Lower lobe of right lung (tissue), 2 donors: Measurements from ENCODE around the gene CMPK2. TPM values are rescaled to one million over a fixed set of nuclear protein-coding genes. Genes with fewer than 3 reads are reported as not detected.
"Not testable (repeated sequence)": the region's sequence is repeated elsewhere in the genome, so short reads cannot be mapped to it uniquely, and the experiment has no call there.

Experiments used
- ATAC-seq, 2 donors: fragments of 200-7000 bp; cut with Tn5 transposase; one replicate each; pipeline ENCODE4 v1.9.1; 2020 to 2022; ENCODE audit warnings: mild to moderate bottlenecking in 2 of 2, moderate library complexity in 2 of 2
- DNase-seq: peaks from one replicate; pipeline ENCODE4 v3.0.0-alpha.2; 2020
- H3K27ac ChIP-seq: fragments of 200-600 bp; one replicate; pipeline ENCODE4 v1.8.0; 2022
- H3K27me3 ChIP-seq: fragments of 200-600 bp; one replicate; pipeline ENCODE4 v1.8.0; 2022; ENCODE audit warnings: low read depth
- H3K36me3 ChIP-seq: fragments of 200-600 bp; one replicate; pipeline ENCODE4 v1.8.0; 2022; ENCODE audit warnings: mild to moderate bottlenecking
- H3K4me1 ChIP-seq: fragments of 200-600 bp; one replicate; pipeline ENCODE4 v1.8.0; 2022
- H3K4me3 ChIP-seq: fragments of 200-600 bp; one replicate; pipeline ENCODE4 v1.8.0; 2022; ENCODE audit warnings: mild to moderate bottlenecking
- H3K9me3 ChIP-seq: fragments of 200-600 bp; one replicate; pipeline ENCODE4 v1.8.0; 2022
- CTCF ChIP-seq: fragments of 200-600 bp; IDR thresholded peaks from one replicate; pipeline ENCODE4 v1.8.0; 2022; ENCODE audit warnings: antibody characterized with exemption, mild to moderate bottlenecking
- intact Hi-C: fragments of 100-400 bp; cut with DNase I; formaldehyde crosslinking; loops from one replicate; pipeline ENCODE4 v1.11.0; 2022
- total RNA-seq: library from RNA; stranded (reverse); fragmentation: NEBNext Ultra II Directional; extraction: Animal tissue kit (Norgen Biotek cat#: 25700); gene quantifications from one replicate; pipeline ENCODE4 v1.2.1, GENCODE V29; 2021
- donor health status: DM: no; HTN: yes; CAD: no; lungs with severe emphysema.

CMPK2 gene
- total RNA-seq, 1 donor from 2014 or later = 43.3 TPM

- H3K9me3 ChIP-seq = no peaks in the 10 kb centered on the region
- H3K27ac ChIP-seq = no peak overlapping the region
- ATAC-seq (peak; percentile 50 to 55), DNase-seq (no peak)
- peaks cover 7% of the 10 kb centered on the region for H3K4me1 ChIP-seq
- TF ChIP-seq CTCF = no peak
- H3K27me3 ChIP-seq = no peaks in the 10 kb centered on the region
- intact Hi-C loops = no loop called here
- no peak overlapping the region for H3K4me3 ChIP-seq
- H3K36me3 ChIP-seq = no peaks in the 10 kb centered on the region
Measured at GRCh38 chr2:6909431-6910385, 44.0 kb upstream of the CMPK2 start.

DNA sequence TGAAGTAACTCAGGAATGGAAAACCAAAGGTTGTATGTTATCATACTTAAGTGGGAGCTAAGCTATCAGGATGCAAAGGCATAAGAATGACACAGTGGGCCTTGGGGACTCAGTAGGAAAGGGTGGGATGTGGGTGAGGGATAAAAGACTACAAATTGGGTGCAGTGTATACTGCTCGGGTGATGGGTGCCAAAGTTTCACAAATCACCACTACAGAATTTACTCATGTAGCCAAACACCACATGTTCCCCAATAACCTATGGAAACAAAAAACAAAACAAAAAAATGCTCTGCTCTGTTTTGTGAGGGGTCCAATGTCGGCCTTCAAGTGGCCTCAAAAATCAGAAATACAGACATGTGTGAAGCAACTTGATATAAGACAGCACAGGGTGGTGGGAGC is 42.6 kb upstream of the CMPK2 start:
- Histone ChIP-seq H3K9me3 (no peaks in the 10 kb centered on the region), H3K36me3 (no peaks in the 10 kb centered on the region), H3K27me3 (no peaks in the 10 kb centered on the region), H3K27ac (no peak overlapping the region), H3K4me1 (peaks cover 7% of the 10 kb centered on the region), H3K4me3 (no peak overlapping the region)
- DNase-seq (no peak), ATAC-seq (no peak)
- intact Hi-C loops = no loop called here
- TF ChIP-seq CTCF = no peak

DNA sequence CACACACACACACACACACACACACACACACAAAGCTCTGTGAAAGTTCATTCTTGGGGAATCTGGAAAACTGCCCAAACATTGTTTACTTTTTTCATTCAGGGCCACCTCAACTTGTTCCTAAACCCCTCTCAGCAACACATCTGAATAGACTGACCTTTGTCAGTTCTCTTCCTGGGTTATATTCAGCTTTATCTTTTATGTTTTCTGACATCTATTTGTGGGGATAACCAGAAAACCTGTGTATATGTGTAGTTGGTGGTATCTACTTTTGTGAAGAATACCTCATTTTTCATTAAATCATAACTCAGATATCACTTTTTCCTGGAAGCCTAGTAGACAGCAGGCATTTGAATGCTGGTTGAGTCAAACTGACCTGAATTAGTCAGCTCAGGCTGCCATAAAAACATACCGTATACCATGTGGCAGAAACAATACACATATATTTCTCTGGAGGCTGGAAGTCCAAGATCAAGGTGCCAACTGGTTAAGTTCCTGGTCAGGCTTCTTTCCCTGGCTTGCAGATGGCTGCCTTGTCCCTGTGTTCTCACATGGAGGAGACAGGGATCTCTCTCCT is 40.5 kb upstream of the CMPK2 start:
- Histone ChIP-seq H3K27ac (no peak overlapping the region), H3K36me3 (no peaks in the 10 kb centered on the region), H3K4me3 (no peak overlapping the region), H3K9me3 (peaks cover 4% of the 10 kb centered on the region), H3K4me1 (peaks cover 7% of the 10 kb centered on the region), H3K27me3 (no peaks in the 10 kb centered on the region)
- ATAC-seq = no peak
- TF ChIP-seq CTCF = no peak
- intact Hi-C loops = no loop called here
- no peak for DNase-seq

GRCh38 chr2:6905668-6906067 is 40.0 kb upstream of the CMPK2 start:
- no peak for TF ChIP-seq CTCF
- intact Hi-C loops = no loop called here
- no peaks in the 10 kb centered on the region for H3K36me3 ChIP-seq
- peaks cover 4% of the 10 kb centered on the region for H3K9me3 ChIP-seq
- H3K27ac ChIP-seq = no peak overlapping the region
- no peaks in the 10 kb centered on the region for H3K27me3 ChIP-seq
- peaks cover 4% of the 10 kb centered on the region for H3K4me1 ChIP-seq
- ATAC-seq (no peak), DNase-seq (no peak)
- no peak overlapping the region for H3K4me3 ChIP-seq

DNA sequence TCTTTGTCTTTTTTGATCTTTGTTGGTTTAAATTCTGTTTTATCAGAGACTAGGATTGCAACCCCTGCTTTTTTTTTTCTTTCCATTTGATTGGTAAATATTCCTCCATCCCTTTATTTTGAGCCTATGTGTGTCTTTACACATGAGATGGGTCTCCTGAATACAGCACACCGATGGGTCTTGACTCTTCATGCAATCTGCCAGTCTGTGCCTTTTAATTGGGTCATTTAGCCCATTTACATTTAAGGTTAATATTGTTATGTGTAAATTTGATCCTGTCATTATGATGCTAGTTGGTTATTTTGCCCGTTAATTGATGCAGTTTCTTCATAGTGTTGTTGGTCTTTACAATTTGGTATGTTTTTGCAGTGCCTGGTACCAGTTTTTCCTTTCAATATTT is 36.9 kb upstream of the CMPK2 start:
- intact Hi-C loops, H3K36me3 ChIP-seq: not testable (repeated sequence)

More for the DNA sequence above, 36.9 kb upstream of the CMPK2 start:
- H3K27ac ChIP-seq, ATAC-seq, H3K9me3 ChIP-seq, H3K4me1 ChIP-seq, H3K4me3 ChIP-seq, H3K27me3 ChIP-seq, DNase-seq: not testable (repeated sequence)
